ENCODE data around the gene SLC17A7.
"Not testable (repeated sequence)": the region's sequence is repeated elsewhere in the genome, so short reads cannot be mapped to it uniquely, and the experiment has no call there.

The SLC17A7 gene

GRCh38 chr19:49441210-49441959 lies at the start of gene SLC17A7:
SLC17A7 (minus strand) TSS chr19:49441527; CDS start chr19:49441379, 148 bp downstream.
- no peak for DNase-seq (ENCODE audit: low read depth in 4 of 4, low spot score in 1 of 4)

GRCh38 chr19:49490287-49491029 lies 49.1 kb upstream of the SLC17A7 start:
- DNase-seq (ENCODE audit: low read depth in 4 of 4, low spot score in 1 of 4): no peak

DNA sequence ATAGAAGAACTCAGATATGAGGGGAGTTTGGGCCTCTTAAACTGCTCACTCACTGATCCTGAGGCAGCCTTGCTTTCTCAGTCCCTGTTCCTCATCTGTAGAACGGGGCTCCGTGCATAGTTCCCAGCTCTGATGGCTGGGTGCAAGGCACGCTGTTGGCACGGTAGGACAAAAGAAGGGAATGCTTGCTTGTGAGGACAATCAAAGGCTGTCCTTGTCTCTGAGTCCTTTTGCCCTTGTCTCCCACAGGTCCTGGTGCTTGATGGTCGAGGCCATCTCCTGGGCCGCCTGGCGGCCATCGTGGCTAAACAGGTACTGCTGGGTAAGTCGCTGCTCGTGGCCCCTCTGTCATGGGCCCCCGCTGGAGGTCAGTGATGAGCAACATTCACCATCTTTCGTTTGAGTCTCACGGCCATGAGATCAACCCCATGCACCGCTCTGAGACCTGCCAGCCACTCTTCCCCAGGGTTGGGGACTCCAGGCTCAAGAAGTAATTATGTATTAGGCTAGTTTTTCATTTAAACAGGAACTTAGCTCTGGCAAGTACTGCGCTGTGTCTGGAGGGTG lies 48.4 kb upstream of the SLC17A7 start:
- peak in 1 of 4 experiments; percentile 23 for DNase-seq (ENCODE audit: low read depth in 4 of 4, low spot score in 1 of 4)

GRCh38 chr19:49488863-49489537 lies 47.7 kb upstream of the SLC17A7 start:
- DNase-seq (ENCODE audit: low read depth in 4 of 4, low spot score in 1 of 4): no peak

DNA sequence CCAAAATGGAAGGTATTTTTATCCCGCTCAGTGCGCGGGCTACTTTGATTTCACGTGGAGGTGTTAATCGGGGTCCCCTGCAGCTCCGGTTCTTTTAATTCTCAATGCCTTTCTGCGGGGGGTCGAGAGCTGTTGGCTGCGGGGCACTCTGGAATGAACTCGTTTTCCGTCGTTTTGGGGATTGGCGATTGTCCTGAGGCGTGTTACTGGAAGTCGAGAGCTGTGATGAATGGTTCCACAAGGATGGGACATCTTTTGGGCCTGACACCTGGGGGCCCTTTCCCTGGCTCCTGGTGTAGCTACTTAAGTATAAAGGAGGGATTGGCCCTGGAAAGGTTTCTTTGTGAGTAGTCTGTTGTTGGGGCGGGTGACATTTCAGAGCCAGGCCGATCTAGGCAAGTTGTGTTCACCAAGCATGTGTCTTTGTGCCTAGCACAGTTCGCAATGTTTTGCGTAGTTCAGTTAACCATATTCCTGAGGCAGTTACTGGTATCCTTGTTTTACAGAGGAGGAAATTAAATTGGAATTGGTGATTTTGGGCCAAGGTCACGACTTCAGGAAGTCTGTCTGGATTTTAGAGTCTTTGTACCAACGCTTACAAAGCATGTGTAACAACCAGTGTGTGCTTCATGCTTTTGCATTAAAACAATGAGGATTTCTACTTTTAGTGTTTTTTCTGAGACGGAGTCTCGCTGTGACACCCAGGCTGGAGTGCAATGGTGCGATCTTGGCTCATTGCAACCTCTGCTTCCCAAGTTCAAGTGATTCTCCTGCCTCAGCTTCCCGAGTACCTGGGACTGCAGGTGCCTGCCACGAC lies 46.9 kb upstream of the SLC17A7 start:
- no peak for DNase-seq (ENCODE audit: low read depth in 4 of 4, low spot score in 1 of 4)

- peak; percentile 98 to 100 (median 100) for DNase-seq (ENCODE audit: low read depth in 4 of 4, low spot score in 1 of 4)
Measured at GRCh38 chr19:49487277-49488045, 46.1 kb upstream of the SLC17A7 start, which contains the start of gene RPL13A. RPL13A (plus strand) TSS chr19:49487608; CDS start chr19:49487630, 22 bp downstream.

DNA sequence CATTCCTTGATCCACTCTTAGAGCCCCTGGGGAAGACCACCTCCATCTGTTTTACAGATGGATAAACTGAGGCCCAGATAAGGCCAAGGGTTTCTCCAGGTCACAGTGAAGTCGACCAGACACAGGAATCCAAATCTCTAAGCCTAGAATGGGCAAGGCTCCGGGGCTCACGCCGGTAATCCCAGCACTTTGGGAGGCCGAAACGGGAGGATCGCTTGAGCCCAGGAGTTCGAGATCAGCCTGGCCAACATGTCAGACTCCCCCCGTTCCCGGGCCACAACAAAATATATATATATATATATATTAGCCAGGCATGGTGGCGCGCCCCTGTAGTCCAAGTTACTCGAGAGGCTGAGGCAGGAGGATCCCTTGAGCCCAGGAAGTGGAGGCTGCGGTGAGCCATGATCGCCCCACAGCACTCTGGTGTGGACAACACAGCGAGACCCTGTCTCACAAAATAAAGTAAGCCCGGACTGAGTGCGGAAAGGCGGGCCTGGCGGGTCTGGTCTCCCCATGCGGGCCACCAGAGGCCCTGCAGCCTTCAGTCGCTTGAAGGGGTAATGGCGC lies 45.5 kb upstream of the SLC17A7 start:
- DNase-seq (ENCODE audit: low read depth in 4 of 4, low spot score in 1 of 4): no peak

- DNase-seq (ENCODE audit: low read depth in 4 of 4, low spot score in 1 of 4): no peak
Measured at GRCh38 chr19:49486232-49486631, 44.9 kb upstream of the SLC17A7 start.

DNA sequence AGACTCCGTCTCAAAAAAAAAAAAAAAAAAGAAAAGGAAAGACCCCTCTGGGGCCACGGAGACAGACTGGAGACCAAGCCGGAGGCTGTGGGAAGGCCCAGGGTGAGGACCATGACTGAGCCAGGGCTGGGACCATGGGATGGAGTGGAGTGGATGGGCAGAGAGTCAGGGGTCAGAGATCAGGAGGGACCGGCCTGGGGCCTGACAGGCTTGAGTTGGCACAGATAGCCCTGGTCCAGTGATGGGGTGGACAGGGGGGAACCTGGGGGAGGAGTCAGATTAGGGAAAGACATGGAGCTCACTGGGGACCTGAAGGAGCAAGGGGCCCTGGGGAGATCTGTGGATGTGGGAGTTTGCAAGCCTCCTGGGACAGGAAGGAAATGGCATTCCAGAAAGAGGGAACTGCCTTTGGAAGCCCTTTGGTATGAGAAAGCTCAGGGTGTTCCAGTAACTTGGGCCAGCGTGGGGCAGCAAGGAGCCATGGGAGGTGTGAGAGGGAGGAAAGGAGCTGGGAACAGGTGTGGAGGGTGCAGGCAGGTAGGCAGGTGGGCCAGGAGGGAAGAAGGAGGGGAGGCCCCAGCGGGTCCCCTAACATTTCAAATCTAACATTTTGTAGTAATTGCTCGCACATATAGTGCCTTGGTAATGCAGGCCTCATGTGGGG lies 39.8 kb upstream of the SLC17A7 start:
- DNase-seq (ENCODE audit: low read depth in 4 of 4, low spot score in 1 of 4): no peak

DNA sequence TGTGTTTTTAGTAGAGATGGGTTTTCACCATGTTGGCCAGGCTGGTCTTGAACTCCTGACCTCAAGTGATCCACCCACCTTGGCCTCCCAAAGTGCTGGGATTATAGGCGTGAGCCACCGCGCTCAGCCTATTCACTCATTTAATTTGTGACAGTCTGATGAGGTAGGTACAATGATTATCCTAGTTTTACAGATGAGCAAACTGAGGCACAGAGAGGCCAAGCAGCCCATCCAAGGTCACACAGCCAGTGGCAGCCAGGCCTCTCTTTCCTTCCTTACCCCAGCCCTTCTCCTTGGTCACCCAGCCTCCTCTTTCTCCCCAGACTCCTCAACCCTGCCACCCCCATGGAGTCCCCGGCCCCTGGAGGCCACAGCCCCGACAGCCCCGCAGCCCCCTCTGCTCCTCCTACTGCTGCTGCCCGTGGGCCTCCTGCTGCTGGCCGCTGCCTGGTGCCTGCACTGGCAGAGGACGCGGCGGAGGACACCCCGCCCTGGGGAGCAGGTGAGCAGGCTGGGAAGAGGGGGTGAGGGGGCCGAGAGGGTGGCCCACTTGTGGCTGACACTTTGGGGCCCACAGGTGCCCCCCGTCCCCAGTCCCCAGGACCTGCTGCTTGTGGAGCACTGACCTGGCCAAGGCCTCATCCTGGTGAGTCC lies 38.8 kb upstream of the SLC17A7 start:
- DNase-seq (ENCODE audit: low read depth in 4 of 4, low spot score in 1 of 4): no peak

- peak in 2 of 4 experiments; percentile 63 to 81 for DNase-seq (ENCODE audit: low read depth in 4 of 4, low spot score in 1 of 4)
Measured at GRCh38 chr19:49475995-49476880, 34.9 kb upstream of the SLC17A7 start.

- no peak for DNase-seq (ENCODE audit: low read depth in 4 of 4, low spot score in 1 of 4)
Measured at GRCh38 chr19:49475191-49475917, 34.0 kb upstream of the SLC17A7 start.

DNA sequence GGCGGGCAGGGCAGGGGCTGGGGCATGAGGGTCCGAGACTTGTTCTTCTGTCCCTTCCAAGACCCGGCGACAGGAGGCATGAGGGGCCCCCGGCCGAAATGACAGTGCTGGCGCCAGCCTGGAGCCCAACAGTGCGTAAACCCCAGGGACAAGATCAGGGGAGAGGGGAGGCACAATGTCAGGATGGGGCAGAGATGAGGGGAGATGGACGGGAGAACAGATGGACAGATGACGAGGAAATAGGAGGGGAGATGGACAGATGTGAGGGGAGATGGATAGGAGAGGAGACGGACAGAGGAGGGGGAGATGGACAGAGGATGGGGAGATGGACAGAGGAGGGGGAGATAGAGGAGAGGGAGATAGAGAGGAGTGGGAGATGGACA lies 33.2 kb upstream of the SLC17A7 start:
- no peak for DNase-seq (ENCODE audit: low read depth in 4 of 4, low spot score in 1 of 4)

- DNase-seq (ENCODE audit: low read depth in 4 of 4, low spot score in 1 of 4): peak; percentile 81 to 84 (median 82)
Measured at GRCh38 chr19:49473868-49474541, 32.7 kb upstream of the SLC17A7 start, which contains the start of gene FLT3LG. FLT3LG (plus strand) TSS chr19:49474215; CDS start chr19:49474640, 425 bp downstream.

GRCh38 chr19:49473501-49473867 lies 32.2 kb upstream of the SLC17A7 start:
- not testable (repeated sequence) for DNase-seq (ENCODE audit: low read depth in 4 of 4, low spot score in 1 of 4)

- no peak for DNase-seq (ENCODE audit: low read depth in 4 of 4, low spot score in 1 of 4)
Measured at GRCh38 chr19:49472936-49473335, 31.6 kb upstream of the SLC17A7 start.

All from stimulated activated CD4-positive, alpha-beta T cell treated with anti-CD3 and anti-CD28 coated beads, Interleukin-1b, Interleukin-23, amount 100 ng/mL, for 24 hours (primary cell).